HG03354 (cell line): ENCODE data around the gene PKNOX1.
"Not testable (repeated sequence)": the region's sequence is repeated elsewhere in the genome, so short reads cannot be mapped to it uniquely, and the experiment has no call there.

Experiments used
- ATAC-seq: cut with Tn5 transposase; IDR thresholded peaks from one replicate; pipeline ENCODE4 v1.9.1; 2021; ENCODE audit warnings: mild to moderate bottlenecking; ENCODE audit not compliant: unreplicated experiment, poor library complexity, severe bottlenecking

PKNOX1 gene

GRCh38 chr21:42981214-42981523 is 6.8 kb downstream of the PKNOX1 start:
- no peak for ATAC-seq

- ATAC-seq: no peak
Observed at GRCh38 chr21:42981862-42982261, 7.5 kb downstream of the PKNOX1 start.

GRCh38 chr21:42983103-42983502 is 8.7 kb downstream of the PKNOX1 start:
- no peak for ATAC-seq

GRCh38 chr21:42983869-42984268 is 9.5 kb downstream of the PKNOX1 start:
- no peak for ATAC-seq

GRCh38 chr21:42986125-42986783 is 11.9 kb downstream of the PKNOX1 start:
- no peak for ATAC-seq

GRCh38 chr21:42988236-42988965 is 14.0 kb downstream of the PKNOX1 start:
- ATAC-seq: no peak

GRCh38 chr21:42989370-42989769 is 15.0 kb downstream of the PKNOX1 start:
- not testable (repeated sequence) for ATAC-seq

- ATAC-seq: no peak
Observed at GRCh38 chr21:42989816-42990650, 15.7 kb downstream of the PKNOX1 start.

GRCh38 chr21:42991992-42992740 is 17.8 kb downstream of the PKNOX1 start:
- ATAC-seq: no peak

- ATAC-seq: no peak
Observed at GRCh38 chr21:42993051-42993712, 18.8 kb downstream of the PKNOX1 start.

- no peak for ATAC-seq
Observed at GRCh38 chr21:42997053-42997452, 22.7 kb downstream of the PKNOX1 start.

GRCh38 chr21:42997983-42998382 is 23.6 kb downstream of the PKNOX1 start:
- not testable (repeated sequence) for ATAC-seq

GRCh38 chr21:42999152-42999551 is 24.8 kb downstream of the PKNOX1 start:
- not testable (repeated sequence) for ATAC-seq

- ATAC-seq: not testable (repeated sequence)
Observed at GRCh38 chr21:43000041-43000440, 25.7 kb downstream of the PKNOX1 start.

GRCh38 chr21:43001316-43001715 is 27.0 kb downstream of the PKNOX1 start:
- ATAC-seq: no peak

GRCh38 chr21:43004926-43005325 is 30.6 kb downstream of the PKNOX1 start:
- no peak for ATAC-seq

- no peak for ATAC-seq
Observed at GRCh38 chr21:43005635-43006034, 31.3 kb downstream of the PKNOX1 start.

GRCh38 chr21:43006051-43006873 is 31.9 kb downstream of the PKNOX1 start:
- not testable (repeated sequence) for ATAC-seq

GRCh38 chr21:43006874-43007208 is 32.5 kb downstream of the PKNOX1 start:
- ATAC-seq: no peak
